DND-41 (cell line): ENCODE measurements around the gene AP2M1.

Experiments
- CTCF ChIP-seq: IDR thresholded peaks from 2 replicates; pipeline ENCODE4 v1.5.1; 2012; ENCODE audit warnings: borderline replicate concordance, low read length, moderate library complexity, mild to moderate bottlenecking; ENCODE audit not compliant: poor library complexity, severe bottlenecking; ENCODE audit errors: extremely low read depth
- EZH2 ChIP-seq: IDR thresholded peaks from 3 replicates; pipeline ENCODE4 v1.6.1; 2012; ENCODE audit warnings: borderline replicate concordance, low read depth, mild to moderate bottlenecking, moderate library complexity, low read length, inconsistent platforms; ENCODE audit not compliant: severe bottlenecking

- no peak for TF ChIP-seq CTCF
- TF ChIP-seq EZH2 = no peak
Measured at GRCh38 chr3:184203526-184203925, 28.9 kb downstream of the AP2M1 start.
